Body of pancreas (tissue), 4 donors: Measurements from ENCODE around the gene GFM2. TPM values are rescaled to one million over a fixed set of nuclear protein-coding genes. Genes with fewer than 3 reads are reported as not detected.

Source experiments
- ATAC-seq: fragments of 150-250 bp; one replicate; pipeline ENCODE4 v1.9.1; 2016
- DNase-seq, 4 donors: peaks; one replicate each; pipeline ENCODE4 v3.0.0-alpha.2; 2019
- H3K27ac ChIP-seq, 4 donors: fragments of 200-600 bp; sonication (generic); 1 replicate in 3 of 4; 2 replicates in 1 of 4; pipeline versions ENCODE4 v1.5.1 to v1.6.1; 2016 to 2019; ENCODE audit warnings: mild to moderate bottlenecking in 1 of 4, mixed read lengths in 1 of 4, moderate library complexity in 1 of 4
- H3K27me3 ChIP-seq, 2 donors: fragments of 200-600 bp; sonication (generic); one replicate each; pipeline ENCODE4 v1.6.0; 2016; ENCODE audit warnings: mild to moderate bottlenecking in 1 of 2
- H3K36me3 ChIP-seq, 2 donors: fragments of 200-600 bp; sonication (generic); replicated peaks in 1 of 2; 2 replicates each; pipeline ENCODE4 v1.5.1; 2016; ENCODE audit warnings: low read depth in 2 of 2; ENCODE audit not compliant: insufficient read depth in 1 of 2
- H3K4me1 ChIP-seq: fragments of 200-600 bp; sonication (generic); one replicate; pipeline ENCODE4 v1.6.0; 2016
- H3K4me3 ChIP-seq, 2 donors: fragments of 200-600 bp; sonication (generic); 1 replicate in 1 of 2; 2 replicates in 1 of 2; pipeline ENCODE4 v1.5.1; 2016 to 2019
- H3K9me3 ChIP-seq, 3 donors: fragments of 200-600 bp; sonication (generic); 1 replicate in 2 of 3; 2 replicates in 1 of 3; pipeline ENCODE4 v1.5.1; 2016
- POLR2A ChIP-seq, 3 donors: fragments of 450-650 bp; IDR thresholded peaks; one replicate each; pipeline ENCODE4 v1.6.1; 2016; ENCODE audit warnings: antibody characterized with exemption in 3 of 3, mild to moderate bottlenecking in 2 of 3
- WGBS, 2 donors: methylation state at CpG; one replicate each; pipeline ENCODE4 v1.1.5; 2017; 5-methylcytosine and 5-hydroxymethylcytosine counted together
- intact Hi-C: fragments of 100-400 bp; cut with DNase I; formaldehyde crosslinking; loops from one replicate; pipeline ENCODE4 v1.15.1; 2023
- total RNA-seq, 2 donors: library from RNA; depleted of rRNA; stranded (reverse); fragments of >200 nt; gene quantifications; one replicate each; pipeline ENCODE4 v1.1.0, GENCODE V29; 2016
- TF ChIP-seq, protein P1 (sequence below), 7 experiments: fragments of 450-650 bp in 4 of 7; fragments of 200-600 bp in 3 of 7; sonication (generic) in 3 of 7; IDR thresholded peaks; one replicate each; pipeline ENCODE4 v1.5.1; 2016 to 2019; ENCODE audit warnings: antibody characterized with exemption in 7 of 7

GFM2 gene, protein sequence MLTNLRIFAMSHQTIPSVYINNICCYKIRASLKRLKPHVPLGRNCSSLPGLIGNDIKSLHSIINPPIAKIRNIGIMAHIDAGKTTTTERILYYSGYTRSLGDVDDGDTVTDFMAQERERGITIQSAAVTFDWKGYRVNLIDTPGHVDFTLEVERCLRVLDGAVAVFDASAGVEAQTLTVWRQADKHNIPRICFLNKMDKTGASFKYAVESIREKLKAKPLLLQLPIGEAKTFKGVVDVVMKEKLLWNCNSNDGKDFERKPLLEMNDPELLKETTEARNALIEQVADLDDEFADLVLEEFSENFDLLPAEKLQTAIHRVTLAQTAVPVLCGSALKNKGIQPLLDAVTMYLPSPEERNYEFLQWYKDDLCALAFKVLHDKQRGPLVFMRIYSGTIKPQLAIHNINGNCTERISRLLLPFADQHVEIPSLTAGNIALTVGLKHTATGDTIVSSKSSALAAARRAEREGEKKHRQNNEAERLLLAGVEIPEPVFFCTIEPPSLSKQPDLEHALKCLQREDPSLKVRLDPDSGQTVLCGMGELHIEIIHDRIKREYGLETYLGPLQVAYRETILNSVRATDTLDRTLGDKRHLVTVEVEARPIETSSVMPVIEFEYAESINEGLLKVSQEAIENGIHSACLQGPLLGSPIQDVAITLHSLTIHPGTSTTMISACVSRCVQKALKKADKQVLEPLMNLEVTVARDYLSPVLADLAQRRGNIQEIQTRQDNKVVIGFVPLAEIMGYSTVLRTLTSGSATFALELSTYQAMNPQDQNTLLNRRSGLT
- 10 to 100 TPM in 1 of 2 donors, 1 to 10 TPM in 1; 6.3 to 14.5 TPM for total RNA-seq

DNA sequence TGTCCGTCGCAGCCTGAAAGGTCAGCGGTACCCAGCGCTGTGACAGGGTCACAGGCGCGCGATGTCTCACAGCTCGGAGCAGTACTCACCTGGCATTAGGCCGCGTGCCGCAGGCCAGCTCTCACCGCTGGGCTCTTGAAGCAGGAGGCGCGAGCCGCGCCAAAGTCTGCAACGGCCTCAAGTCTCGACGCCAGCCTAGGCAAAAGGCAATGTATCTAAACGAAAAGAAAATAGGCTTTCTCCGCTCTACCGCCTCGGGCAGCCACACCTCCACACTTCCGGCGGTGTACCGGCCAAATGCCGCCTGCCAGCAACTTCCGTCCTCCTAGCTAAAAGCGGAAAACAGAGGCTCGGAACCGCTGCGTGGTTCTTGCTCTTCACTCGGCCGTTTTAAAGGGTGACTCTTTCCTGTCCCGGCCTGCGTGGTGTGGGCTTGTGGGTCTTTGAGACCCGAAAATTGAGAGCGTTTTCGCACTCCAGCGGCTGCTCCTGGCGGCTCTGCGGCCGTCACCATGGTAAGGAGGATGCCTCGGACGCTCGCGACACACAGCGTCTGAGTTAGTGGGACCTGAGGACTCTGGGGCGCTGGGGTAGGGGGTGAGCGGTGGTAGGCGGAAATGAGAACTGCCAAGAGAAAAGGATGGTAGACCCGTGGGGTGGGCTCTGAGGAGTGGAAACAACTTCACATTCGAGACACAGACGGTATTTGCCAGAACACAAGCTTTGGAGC, at the start of gene GFM2, which contains the start of gene NSA2:
Gene GFM2, minus strand, starts transcription at position 269 of the 730 bp plus-strand sequence. CDS start 3,375 bp downstream, outside the sequence.
Gene NSA2, plus strand, starts transcription at position 401 of the 730 bp plus-strand sequence. Its CDS starts 112 bp downstream, at position 513.
- H3K27ac ChIP-seq, result peak within 1 kb of the TSS in 3 of 4 donors; percentile 62 to 77 (median 74)

DNA sequence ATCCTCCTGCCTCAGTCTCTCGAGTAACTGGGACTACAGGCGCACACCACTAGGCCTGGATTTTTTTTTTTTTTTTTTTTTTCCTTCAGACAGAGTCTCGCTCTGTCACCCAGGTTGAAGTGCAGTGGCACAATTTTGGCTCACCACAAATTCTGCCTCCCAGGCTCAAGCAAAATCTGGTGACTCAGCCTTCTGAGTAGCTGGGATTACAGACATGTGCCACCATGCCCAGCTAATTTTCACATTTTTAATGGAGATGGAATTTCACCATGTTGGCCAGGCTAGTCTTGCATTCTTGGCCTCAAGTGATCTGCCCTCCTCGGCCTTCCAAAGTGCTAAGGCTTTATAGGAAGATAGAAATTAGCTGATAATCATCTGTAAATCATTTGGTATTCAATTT, 44.0 kb upstream of the GFM2 start:
- 94 to 97% methylated on average over 4 of the region's 4 CpGs for WGBS, 2 donors
- TF ChIP-seq POLR2A (IDR thresholded peaks at IDR 0.05), result no peak
- TF ChIP-seq, protein P1, sequence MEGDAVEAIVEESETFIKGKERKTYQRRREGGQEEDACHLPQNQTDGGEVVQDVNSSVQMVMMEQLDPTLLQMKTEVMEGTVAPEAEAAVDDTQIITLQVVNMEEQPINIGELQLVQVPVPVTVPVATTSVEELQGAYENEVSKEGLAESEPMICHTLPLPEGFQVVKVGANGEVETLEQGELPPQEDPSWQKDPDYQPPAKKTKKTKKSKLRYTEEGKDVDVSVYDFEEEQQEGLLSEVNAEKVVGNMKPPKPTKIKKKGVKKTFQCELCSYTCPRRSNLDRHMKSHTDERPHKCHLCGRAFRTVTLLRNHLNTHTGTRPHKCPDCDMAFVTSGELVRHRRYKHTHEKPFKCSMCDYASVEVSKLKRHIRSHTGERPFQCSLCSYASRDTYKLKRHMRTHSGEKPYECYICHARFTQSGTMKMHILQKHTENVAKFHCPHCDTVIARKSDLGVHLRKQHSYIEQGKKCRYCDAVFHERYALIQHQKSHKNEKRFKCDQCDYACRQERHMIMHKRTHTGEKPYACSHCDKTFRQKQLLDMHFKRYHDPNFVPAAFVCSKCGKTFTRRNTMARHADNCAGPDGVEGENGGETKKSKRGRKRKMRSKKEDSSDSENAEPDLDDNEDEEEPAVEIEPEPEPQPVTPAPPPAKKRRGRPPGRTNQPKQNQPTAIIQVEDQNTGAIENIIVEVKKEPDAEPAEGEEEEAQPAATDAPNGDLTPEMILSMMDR (IDR thresholded peaks at IDR 0.05), result no peak
- DNase-seq (no peak), ATAC-seq (no peak)
- H3K9me3 ChIP-seq, result no peaks in the 10 kb centered on the region
- no peaks in the 10 kb centered on the region for H3K27me3 ChIP-seq
- H3K4me1 ChIP-seq, result no peaks in the 10 kb centered on the region
- intact Hi-C loops, result no loop called here
- H3K27ac ChIP-seq, result no peak overlapping the region
- no peaks in the 10 kb centered on the region for H3K36me3 ChIP-seq
- H3K4me3 ChIP-seq, result no peak overlapping the region

More for the DNA sequence above, at the start of gene GFM2, which contains the start of gene NSA2:
- peaks cover 0 to 8% of the 10 kb centered on the region in 2 donors for H3K36me3 ChIP-seq
- no peaks in the 10 kb centered on the region for H3K27me3 ChIP-seq
- WGBS, 2 donors, result 0% methylated on average over 31 to 54 of the region's 54 CpGs
- H3K4me3 ChIP-seq, result peak within 1 kb of the TSS; percentile 92 to 98
- ATAC-seq, result peak; percentile 97
- TF ChIP-seq POLR2A (IDR thresholded peaks at IDR 0.05), result peak in 2 of 3 donors; percentile 57 to 66
- TF ChIP-seq, protein P1 (IDR thresholded peaks at IDR 0.05), result peak in 1 of 7 experiments; percentile 33
- H3K4me1 ChIP-seq, result peaks cover 25% of the 10 kb centered on the region
- peak; percentile 92 to 95 (median 94) for DNase-seq
- intact Hi-C loops, result no loop called here
- H3K9me3 ChIP-seq, result no peaks in the 10 kb centered on the region

DNA sequence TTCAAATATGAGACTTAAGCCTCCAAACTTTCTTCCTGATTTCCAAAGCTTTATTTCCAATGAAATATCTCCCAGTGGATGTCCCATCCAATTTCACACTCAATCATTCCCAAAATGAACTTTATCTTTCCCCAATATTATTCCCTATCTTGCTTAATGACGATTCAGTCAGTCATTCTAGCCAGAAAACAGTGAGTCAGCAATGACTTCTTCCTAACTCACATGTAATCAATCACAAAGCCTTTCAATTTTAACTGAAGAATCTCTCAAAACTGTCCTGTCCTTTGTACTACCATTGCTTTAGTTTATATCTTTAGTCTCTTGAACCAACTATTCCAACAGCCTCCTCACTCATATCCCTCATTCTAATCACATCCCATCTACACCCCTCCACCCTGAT, 35.0 kb upstream of the GFM2 start:
- Histone ChIP-seq H3K4me1 (no peaks in the 10 kb centered on the region), H3K36me3 (no peaks in the 10 kb centered on the region), H3K27ac (no peak overlapping the region), H3K9me3 (no peaks in the 10 kb centered on the region), H3K27me3 (no peaks in the 10 kb centered on the region), H3K4me3 (no peak overlapping the region)
- ATAC-seq, result no peak
- DNase-seq, result no peak
- TF ChIP-seq POLR2A (IDR thresholded peaks at IDR 0.05), result no peak
- TF ChIP-seq, protein P1 (IDR thresholded peaks at IDR 0.05), result no peak
- intact Hi-C loops, result no loop called here
- 27 to 36% methylated on average over 1 of the region's 1 CpG for WGBS, 2 donors

DNA sequence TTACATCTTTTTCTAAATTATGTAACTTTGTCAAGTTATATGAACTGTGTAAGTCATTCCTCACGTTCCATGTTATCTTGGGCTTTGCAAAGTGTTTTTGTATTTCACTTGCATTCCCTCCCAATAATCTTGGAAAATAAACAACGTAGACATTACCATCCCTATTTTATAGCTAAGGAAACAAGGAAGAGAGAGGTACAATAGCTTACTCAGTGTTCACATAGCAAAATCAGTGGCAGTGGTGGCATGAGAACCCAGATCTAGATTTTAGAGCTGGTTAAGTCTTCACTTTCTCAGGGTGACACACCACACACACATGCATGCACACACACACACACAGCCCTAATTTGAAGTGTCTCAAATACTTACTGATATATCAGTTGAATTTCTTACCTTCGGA, 34.3 kb upstream of the GFM2 start:
- Histone ChIP-seq H3K36me3 (no peaks in the 10 kb centered on the region), H3K4me1 (no peaks in the 10 kb centered on the region), H3K4me3 (no peak overlapping the region), H3K27me3 (no peaks in the 10 kb centered on the region), H3K9me3 (no peaks in the 10 kb centered on the region), H3K27ac (no peak overlapping the region)
- TF ChIP-seq, protein P1 (IDR thresholded peaks at IDR 0.05), result no peak
- no peak for TF ChIP-seq POLR2A (IDR thresholded peaks at IDR 0.05)
- intact Hi-C loops, result no loop called here
- DNase-seq, result no peak
- ATAC-seq, result no peak
- WGBS, 2 donors, result 67 to 70% methylated on average over 3 of the region's 3 CpGs
